AG04450 (cell line): ENCODE data around the gene HEMK1. TPM values are rescaled to one million over a fixed set of nuclear protein-coding genes. Genes with fewer than 3 reads are reported as not detected.

Experiments
- CTCF ChIA-PET: fragments of 300-600, 350-600 bp; formaldehyde crosslinking; extraction: SDS; loops from one replicate; lab custom pipeline; 2022; ENCODE audit warnings: antibody characterized with exemption, inconsistent platforms; lab: Charles Lee
- POLR2A ChIA-PET: fragments of 350-600 bp; formaldehyde crosslinking; extraction: SDS; loops from one replicate; lab custom pipeline; 2021; ENCODE audit warnings: antibody characterized with exemption, inconsistent platforms; lab: Yijun Ruan, JAX
- DNase-seq: peaks from one replicate; pipeline ENCODE4 v3.0.0-alpha.2; 2011; ENCODE audit warnings: low read depth, low spot score
- H3K27ac ChIP-seq: one replicate; pipeline ENCODE4 v1.5.1; 2012; ENCODE audit warnings: low read depth, low read length, control low read depth
- H3K27me3 ChIP-seq: one replicate; pipeline ENCODE4 v1.6.0; 2012; ENCODE audit warnings: low read length; ENCODE audit not compliant: control insufficient read depth, insufficient read depth
- H3K4me3 ChIP-seq: 2 replicates; pipeline ENCODE4 v1.5.1; 2011; ENCODE audit warnings: mild to moderate bottlenecking, low read depth, low read length, control low read depth
- H3K9me3 ChIP-seq: 2 replicates; pipeline ENCODE4 v1.5.1; 2012; ENCODE audit warnings: low read length; ENCODE audit not compliant: control insufficient read depth, insufficient read depth
- CTCF ChIP-seq: IDR thresholded peaks from 2 replicates; pipeline ENCODE4 v1.5.1; 2011; ENCODE audit warnings: low read depth, low read length, control low read depth, inconsistent platforms
- polyA plus RNA-seq: library from polyadenylated mRNA; depleted of rRNA; stranded (reverse); fragments of >200 nt; gene quantifications from 2 replicates; pipeline ENCODE4 v1.2.3, GENCODE V29; 2011

The HEMK1 gene
- polyA plus RNA-seq, 1 experiment: 12.1 TPM

GRCh38 chr3:50610181-50610971, 41.1 kb downstream of the HEMK1 start:
- ChIA-PET POLR2A (interaction anchor here (2.6 to 2.8 kb wide), 2 partner anchors 9 to 41 kb away, joined by 48 to 61 read pairs; partner anchors contain the start of gene HEMK1), CTCF (interaction anchor here (0.5 to 12.3 kb wide), 4 partner anchors 38 to 1620 kb away, joined by 3 to 436 read pairs (median 4); partner anchors contain the start of genes C3orf18 and HEMK1)
- peak overlapping the region; percentile 81 for H3K4me3 ChIP-seq
- no peak for TF ChIP-seq CTCF
- no peaks in the 10 kb centered on the region for H3K9me3 ChIP-seq
- H3K27ac ChIP-seq: no peak overlapping the region
- DNase-seq: no peak
- no peaks in the 10 kb centered on the region for H3K27me3 ChIP-seq

DNA sequence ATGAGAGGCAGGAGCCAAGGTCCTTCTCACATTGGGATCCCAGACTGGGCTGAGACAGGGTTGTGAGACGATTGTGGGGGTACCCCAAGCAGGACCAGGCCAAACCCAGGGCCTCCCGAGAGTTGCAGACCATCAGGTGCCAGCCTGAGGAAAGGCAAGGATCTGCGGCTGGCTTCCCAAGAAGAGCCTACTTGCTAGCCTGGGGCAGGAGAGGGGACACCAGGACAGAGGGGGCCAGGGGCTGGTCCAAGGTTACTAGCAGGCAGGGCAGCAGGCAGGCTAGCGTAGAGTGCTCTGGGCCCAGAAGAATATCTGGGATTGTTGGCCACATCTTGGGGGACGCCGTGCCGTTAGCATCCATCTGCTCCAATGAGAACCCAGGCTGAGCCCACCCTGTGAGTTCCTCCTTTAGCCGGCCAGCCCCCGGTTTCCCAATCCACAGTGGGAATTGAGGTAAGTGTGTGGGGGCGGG, 41.7 kb downstream of the HEMK1 start:
- ChIA-PET POLR2A (interaction anchor here (1.0 to 2.8 kb wide), 4 partner anchors 9 to 54 kb away, joined by 3 to 61 read pairs (median 26); partner anchors contain the start of gene HEMK1), CTCF (interaction anchor here (1.2 to 12.3 kb wide), 4 partner anchors 9 to 62 kb away, joined by 5 to 436 read pairs (median 32); partner anchors contain the start of genes C3orf18 and HEMK1)
- no peak for DNase-seq
- peak overlapping the region; percentile 31 for H3K27ac ChIP-seq
- peak overlapping the region; percentile 81 for H3K4me3 ChIP-seq
- TF ChIP-seq CTCF: no peak
- no peaks in the 10 kb centered on the region for H3K27me3 ChIP-seq
- no peaks in the 10 kb centered on the region for H3K9me3 ChIP-seq

DNA sequence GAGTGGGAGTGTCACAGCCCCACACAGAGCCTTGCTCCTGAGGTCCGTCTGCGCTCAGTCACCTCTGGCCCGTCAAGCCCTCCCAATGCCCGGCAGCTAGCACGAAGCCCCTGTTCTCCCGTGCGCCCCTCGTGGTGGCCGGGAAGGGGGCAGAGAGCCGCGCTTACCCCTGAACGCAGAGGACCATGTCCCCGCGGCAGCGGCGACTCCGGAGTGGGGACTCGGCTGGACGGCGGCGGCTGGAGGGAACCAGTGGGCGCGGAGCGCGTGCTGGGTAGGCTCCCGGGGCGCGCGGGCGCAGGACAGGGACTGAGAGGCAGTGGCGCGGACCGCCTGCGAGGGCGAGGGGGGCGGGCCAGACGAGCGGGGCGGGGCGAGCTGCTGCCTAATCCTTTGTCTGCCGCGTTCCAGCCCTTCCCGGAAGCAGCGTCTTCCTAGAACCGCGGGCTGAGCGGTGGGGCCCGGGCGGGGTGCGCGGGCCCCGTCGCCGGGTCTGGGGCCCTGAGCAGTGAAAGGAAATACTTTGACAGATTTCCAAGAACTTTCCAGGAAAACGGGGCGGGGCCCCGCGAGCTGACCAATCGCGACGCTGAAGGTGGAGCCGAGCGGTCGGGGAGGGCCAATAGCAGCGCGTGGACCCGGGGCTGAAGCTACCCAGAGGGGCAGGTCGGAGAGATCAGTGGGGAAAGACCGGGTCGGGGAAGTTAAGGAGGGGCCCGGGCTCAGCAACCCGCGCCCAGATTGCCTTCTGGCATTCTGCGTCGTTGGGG, 42.3 kb downstream of the HEMK1 start, which contains the start of gene CISH:
TSS of gene CISH (minus strand) at position 311 of the 770 bp plus-strand sequence. CDS start at position 187, 124 bp downstream.
- Histone ChIP-seq H3K27ac (peak within 1 kb of the TSS; percentile 39), H3K4me3 (peak within 1 kb of the TSS; percentile 81), H3K27me3 (no peaks in the 10 kb centered on the region), H3K9me3 (no peaks in the 10 kb centered on the region)
- POLR2A ChIA-PET: interaction anchor here (0.9 to 2.8 kb wide), 7 partner anchors 10 to 54 kb away, joined by 3 to 61 read pairs (median 3); partner anchors contain the start of genes C3orf18 and HEMK1
- CTCF ChIA-PET: interaction anchor here (0.7 to 12.3 kb wide), 6 partner anchors 10 to 778 kb away, joined by 3 to 436 read pairs (median 8); partner anchors contain the start of genes C3orf18 and HEMK1
- peak; percentile 86 for DNase-seq
- TF ChIP-seq CTCF: peak; percentile 61

GRCh38 chr3:50612234-50612882, 43.0 kb downstream of the HEMK1 start:
- no peaks in the 10 kb centered on the region for H3K27me3 ChIP-seq
- no peak for DNase-seq
- ChIA-PET CTCF (interaction anchor here (0.7 to 12.3 kb wide), 14 partner anchors 10 to 777 kb away, joined by 3 to 436 read pairs (median 4); partner anchors contain the start of genes C3orf18, CYB561D2, HEMK1 and NPRL2), POLR2A (interaction anchor here (0.9 to 2.8 kb wide), 7 partner anchors 11 to 55 kb away, joined by 3 to 61 read pairs (median 3); partner anchors contain the start of genes C3orf18 and HEMK1)
- peaks cover 4% of the 10 kb centered on the region; the same call in 1 of the 2 replicates for H3K9me3 ChIP-seq
- TF ChIP-seq CTCF: no peak
- H3K4me3 ChIP-seq: peak overlapping the region; percentile 81
- H3K27ac ChIP-seq: peak overlapping the region; percentile 39
